Measurements from ENCODE around the gene CDC42EP3.

CDC42EP3 gene

GRCh38 chr2:37633845-37634244, 37.6 kb downstream of the CDC42EP3 start:
- DNase-seq, result no peak

GRCh38 chr2:37633234-37633633, 38.2 kb downstream of the CDC42EP3 start:
- DNase-seq, result no peak

GRCh38 chr2:37632310-37632709, 39.1 kb downstream of the CDC42EP3 start:
- no peak for DNase-seq

- no peak for DNase-seq
These were observed 39.7 kb downstream of the CDC42EP3 start for GRCh38 chr2:37631698-37632097.

- no peak for DNase-seq
These were observed 40.1 kb downstream of the CDC42EP3 start for GRCh38 chr2:37631292-37631691.

- no peak for DNase-seq
These were observed 40.7 kb downstream of the CDC42EP3 start for GRCh38 chr2:37630776-37631175.

GRCh38 chr2:37630301-37630700, 41.1 kb downstream of the CDC42EP3 start:
- DNase-seq, result no peak

- no peak for DNase-seq
These were observed 41.9 kb downstream of the CDC42EP3 start for GRCh38 chr2:37629529-37629928.

GRCh38 chr2:37627710-37628109, 43.7 kb downstream of the CDC42EP3 start:
- no peak for DNase-seq

GRCh38 chr2:37625796-37626571, 45.5 kb downstream of the CDC42EP3 start:
- peak; percentile 46 for DNase-seq

GRCh38 chr2:37625156-37625555, 46.3 kb downstream of the CDC42EP3 start:
- DNase-seq, result no peak

- DNase-seq, result no peak
These were observed 47.2 kb downstream of the CDC42EP3 start for GRCh38 chr2:37623971-37624900.

- DNase-seq, result no peak
These were observed 48.0 kb downstream of the CDC42EP3 start for GRCh38 chr2:37623406-37623805.

GRCh38 chr2:37622450-37623100, 48.9 kb downstream of the CDC42EP3 start:
- DNase-seq, result no peak

- no peak for DNase-seq
These were observed 50.2 kb downstream of the CDC42EP3 start for GRCh38 chr2:37621199-37621598.

- no peak for DNase-seq
These were observed 51.5 kb downstream of the CDC42EP3 start for GRCh38 chr2:37619959-37620300.

- DNase-seq, result no peak
These were observed 52.0 kb downstream of the CDC42EP3 start for GRCh38 chr2:37619230-37619958.

- no peak for DNase-seq
These were observed 53.1 kb downstream of the CDC42EP3 start for GRCh38 chr2:37618326-37618725.

GRCh38 chr2:37617119-37617892, 54.1 kb downstream of the CDC42EP3 start:
- no peak for DNase-seq

GRCh38 chr2:37616677-37617005, 54.8 kb downstream of the CDC42EP3 start:
- no peak for DNase-seq

GRCh38 chr2:37615804-37616676, 55.4 kb downstream of the CDC42EP3 start:
- DNase-seq, result no peak
